HepG2 (cell line): ENCODE results near the gene THRAP3. TPM values are rescaled to one million over a fixed set of nuclear protein-coding genes. Genes with fewer than 3 reads are reported as not detected.
A peak's percentile ranks its signal among the peaks of the same experiment; 100 is the strongest.

Experiments used
- ARID5B ChIP-seq: IDR thresholded peaks from 2 replicates; pipeline ENCODE4 v1.4.0; 2020; ENCODE audit warnings: mild to moderate bottlenecking, missing genetic modification reagents
- FOXP1 ChIP-seq, 2 experiments: fragments of 450-650 bp in 1 of 2; IDR thresholded peaks; 2 replicates each; pipeline ENCODE4 v1.6.1; 2017 to 2018; ENCODE audit warnings: antibody characterized with exemption in 1 of 2
- HNRNPL ChIP-seq: fragments of 200-400 bp; formaldehyde crosslinking; IDR thresholded peaks from 2 replicates; pipeline ENCODE4 v1.6.1; 2017; ENCODE audit warnings: mild to moderate bottlenecking, low read depth, low read length
- NCOA5 ChIP-seq: sonication (generic); formaldehyde crosslinking; IDR thresholded peaks from 2 replicates; pipeline ENCODE4 v1.4.0; 2020; ENCODE audit warnings: missing genetic modification reagents
- NFATC3 ChIP-seq: sonication (generic); formaldehyde crosslinking; IDR thresholded peaks from 2 replicates; pipeline ENCODE4 v1.5.1; 2020; ENCODE audit warnings: mild to moderate bottlenecking, missing genetic modification reagents
- RCOR2 ChIP-seq: IDR thresholded peaks from 2 replicates; pipeline ENCODE4 v1.6.1; 2016; ENCODE audit warnings: missing biosample characterization, missing genetic modification reagents
- REXO4 ChIP-seq: sonication (generic); formaldehyde crosslinking; IDR thresholded peaks from 2 replicates; pipeline ENCODE4 v1.8.0; 2022; ENCODE audit warnings: missing genetic modification reagents, mild to moderate bottlenecking, borderline replicate concordance
- TAF15 ChIP-seq: fragments of 200-400 bp; formaldehyde crosslinking; IDR thresholded peaks from one replicate; pipeline ENCODE4 v1.6.1; 2018; ENCODE audit warnings: mild to moderate bottlenecking, low read depth, low read length; ENCODE audit not compliant: poor library complexity, severe bottlenecking
- TBX3 ChIP-seq: fragments of 450-650 bp; IDR thresholded peaks from 2 replicates; pipeline ENCODE4 v1.6.1; 2017; ENCODE audit warnings: antibody characterized with exemption, mild to moderate bottlenecking, inconsistent platforms, borderline replicate concordance
- UBTF ChIP-seq: sonication (generic); formaldehyde crosslinking; IDR thresholded peaks from 2 replicates; pipeline ENCODE4 v1.4.0; 2020; ENCODE audit warnings: mild to moderate bottlenecking, missing genetic modification reagents
- ZNF224 ChIP-seq: sonication (generic); formaldehyde crosslinking; IDR thresholded peaks from 2 replicates; pipeline ENCODE4 v1.5.0; 2020; ENCODE audit warnings: mild to moderate bottlenecking, missing genetic modification reagents
- ZNF24 ChIP-seq: fragments of 450-650 bp; IDR thresholded peaks from 2 replicates; pipeline ENCODE4 v1.6.1; 2017; ENCODE audit warnings: antibody characterized with exemption, mild to moderate bottlenecking
- ZNF331 ChIP-seq: sonication (generic); formaldehyde crosslinking; IDR thresholded peaks from 2 replicates; pipeline ENCODE4 v1.4.0; 2020; ENCODE audit warnings: missing genetic modification reagents
- ZNF512 ChIP-seq: sonication (generic); formaldehyde crosslinking; IDR thresholded peaks from 2 replicates; pipeline ENCODE4 v1.4.0; 2020; ENCODE audit warnings: mild to moderate bottlenecking, missing genetic modification reagents
- ZNF557 ChIP-seq: sonication (generic); formaldehyde crosslinking; IDR thresholded peaks from 2 replicates; pipeline ENCODE4 v1.4.0; 2020; ENCODE audit warnings: missing genetic modification reagents
- ZSCAN20 ChIP-seq: sonication (generic); formaldehyde crosslinking; IDR thresholded peaks from 2 replicates; pipeline ENCODE4 v1.4.0; 2020; ENCODE audit warnings: missing genetic modification reagents, mild to moderate bottlenecking, borderline replicate concordance
- polyA plus RNA-seq, 8 experiments: library from polyadenylated mRNA; depleted of rRNA in 3 of 8; stranded (reverse) in 7 of 8; unstranded in 1 of 8; fragments of >200 nt; fragmentation: Illumina TruSeq in 4 of 8; extraction: Trizol in 4 of 8; gene quantifications; 2 replicates each; pipeline versions ENCODE4 v1.2.1 to v1.2.3, GENCODE V29; 2011 to 2016; ENCODE audit warnings: low read depth in 4 of 8, missing spikeins in 1 of 8, mixed read lengths in 1 of 8; ENCODE audit not compliant: insufficient read depth in 1 of 8
- total RNA-seq, 5 experiments: library from RNA; depleted of rRNA; stranded (reverse); fragments of >200 nt; fragmentation: Illumina TruSeq; extraction: Trizol; gene quantifications; 2 replicates each; pipeline ENCODE4 v1.2.3, GENCODE V29; 2016; ENCODE audit warnings: low read depth in 1 of 5
- TF ChIP-seq, protein P1 (sequence below): IDR thresholded peaks from 2 replicates; pipeline ENCODE4 v1.6.1; 2018; ENCODE audit warnings: missing genetic modification reagents, mild to moderate bottlenecking, missing compliant biosample characterization
- TF ChIP-seq, protein P2 (sequence below): sonication (generic); formaldehyde crosslinking; IDR thresholded peaks from 2 replicates; pipeline ENCODE4 v1.9.0; 2021; ENCODE audit warnings: missing genetic modification reagents, mild to moderate bottlenecking, borderline replicate concordance

Gene THRAP3
- total and polyA plus RNA-seq, 2 of the 13 experiments (the other 11 are each of a cell fraction or from before 2014, with no cell fraction given), result 45.0 to 92.6 TPM

- TF ChIP-seq NFATC3 (no peak; the same call in 1 of the 2 replicates), ZNF331 (peak; percentile 52; the same call in 1 of the 2 replicates), ZSCAN20 (CRISPR knock-in tag) (no peak), ZNF557 (CRISPR knock-in tag) (no peak), ARID5B (CRISPR knock-in tag) (peak; percentile 56), ZNF512 (CRISPR knock-in tag) (no peak), TAF15 (no peak), HNRNPL (no peak), NCOA5 (CRISPR knock-in tag) (no peak), REXO4 (no peak), RCOR2 (no peak), ZNF224 (CRISPR knock-in tag) (0 out of 2 replicates have a peak, but pooled peaks have one; percentile 22), FOXP1 (IDR thresholded peaks at IDR 0.05) (no peak), FOXP1 (CRISPR knock-in tag; IDR thresholded peaks at IDR 0.05) (no peak), TBX3 (no peak), ZNF24 (no peak), UBTF (no peak)
- TF ChIP-seq, protein P1, sequence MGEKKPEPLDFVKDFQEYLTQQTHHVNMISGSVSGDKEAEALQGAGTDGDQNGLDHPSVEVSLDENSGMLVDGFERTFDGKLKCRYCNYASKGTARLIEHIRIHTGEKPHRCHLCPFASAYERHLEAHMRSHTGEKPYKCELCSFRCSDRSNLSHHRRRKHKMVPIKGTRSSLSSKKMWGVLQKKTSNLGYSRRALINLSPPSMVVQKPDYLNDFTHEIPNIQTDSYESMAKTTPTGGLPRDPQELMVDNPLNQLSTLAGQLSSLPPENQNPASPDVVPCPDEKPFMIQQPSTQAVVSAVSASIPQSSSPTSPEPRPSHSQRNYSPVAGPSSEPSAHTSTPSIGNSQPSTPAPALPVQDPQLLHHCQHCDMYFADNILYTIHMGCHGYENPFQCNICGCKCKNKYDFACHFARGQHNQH (CRISPR knock-in tag), result peak; percentile 72; the same call in 1 of the 2 replicates
- TF ChIP-seq, protein P2, sequence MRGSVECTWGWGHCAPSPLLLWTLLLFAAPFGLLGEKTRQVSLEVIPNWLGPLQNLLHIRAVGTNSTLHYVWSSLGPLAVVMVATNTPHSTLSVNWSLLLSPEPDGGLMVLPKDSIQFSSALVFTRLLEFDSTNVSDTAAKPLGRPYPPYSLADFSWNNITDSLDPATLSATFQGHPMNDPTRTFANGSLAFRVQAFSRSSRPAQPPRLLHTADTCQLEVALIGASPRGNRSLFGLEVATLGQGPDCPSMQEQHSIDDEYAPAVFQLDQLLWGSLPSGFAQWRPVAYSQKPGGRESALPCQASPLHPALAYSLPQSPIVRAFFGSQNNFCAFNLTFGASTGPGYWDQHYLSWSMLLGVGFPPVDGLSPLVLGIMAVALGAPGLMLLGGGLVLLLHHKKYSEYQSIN (CRISPR knock-in tag), result no peak
Observed at GRCh38 chr1:36306902-36307456, 82.7 kb downstream of the THRAP3 start (continued).
